HG02763 (cell line): ENCODE measurements around the gene SLC4A9.
"Not testable (repeated sequence)": the region's sequence is repeated elsewhere in the genome, so short reads cannot be mapped to it uniquely, and the experiment has no call there.

ENCODE experiments used
- ATAC-seq: cut with Tn5 transposase; IDR thresholded peaks from one replicate; pipeline ENCODE4 v1.9.1; 2021; ENCODE audit warnings: mild to moderate bottlenecking, moderate library complexity; ENCODE audit not compliant: unreplicated experiment

Gene SLC4A9

DNA sequence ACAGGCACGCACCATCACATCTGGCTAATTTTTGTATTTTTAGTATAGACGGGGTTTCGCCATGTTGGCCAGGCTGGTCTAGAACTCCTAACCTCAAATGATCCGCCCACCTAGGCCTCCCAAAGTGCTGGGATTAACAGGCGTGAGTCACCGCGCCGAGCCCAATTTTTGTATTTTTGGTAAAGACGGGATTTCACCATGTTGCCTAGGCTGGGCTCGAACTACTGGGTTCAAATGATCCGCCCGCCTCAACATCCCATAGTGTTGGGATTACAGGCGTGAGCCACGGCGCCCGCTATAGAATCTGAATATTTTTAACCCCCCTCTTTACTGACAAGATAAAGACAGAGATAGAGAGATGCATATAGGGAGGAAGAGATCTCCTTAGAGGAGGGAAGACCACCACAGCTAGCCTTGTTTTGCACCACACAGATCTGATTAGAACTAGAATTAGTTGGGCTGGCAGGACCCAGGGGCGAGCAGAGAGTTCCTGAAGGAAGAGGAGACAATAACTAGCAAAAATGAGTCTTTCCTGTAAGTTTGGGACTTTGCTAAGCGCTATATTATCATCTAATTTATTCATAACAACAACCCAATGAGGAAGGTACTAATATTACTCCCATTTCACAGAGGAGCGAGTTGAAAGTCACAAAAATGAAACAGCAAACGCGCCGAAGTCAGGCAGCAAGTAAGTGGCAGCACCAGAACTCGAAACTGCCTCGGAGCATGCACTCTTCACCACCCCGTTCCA, 40.2 kb downstream of the SLC4A9 start:
- no peak for ATAC-seq

DNA sequence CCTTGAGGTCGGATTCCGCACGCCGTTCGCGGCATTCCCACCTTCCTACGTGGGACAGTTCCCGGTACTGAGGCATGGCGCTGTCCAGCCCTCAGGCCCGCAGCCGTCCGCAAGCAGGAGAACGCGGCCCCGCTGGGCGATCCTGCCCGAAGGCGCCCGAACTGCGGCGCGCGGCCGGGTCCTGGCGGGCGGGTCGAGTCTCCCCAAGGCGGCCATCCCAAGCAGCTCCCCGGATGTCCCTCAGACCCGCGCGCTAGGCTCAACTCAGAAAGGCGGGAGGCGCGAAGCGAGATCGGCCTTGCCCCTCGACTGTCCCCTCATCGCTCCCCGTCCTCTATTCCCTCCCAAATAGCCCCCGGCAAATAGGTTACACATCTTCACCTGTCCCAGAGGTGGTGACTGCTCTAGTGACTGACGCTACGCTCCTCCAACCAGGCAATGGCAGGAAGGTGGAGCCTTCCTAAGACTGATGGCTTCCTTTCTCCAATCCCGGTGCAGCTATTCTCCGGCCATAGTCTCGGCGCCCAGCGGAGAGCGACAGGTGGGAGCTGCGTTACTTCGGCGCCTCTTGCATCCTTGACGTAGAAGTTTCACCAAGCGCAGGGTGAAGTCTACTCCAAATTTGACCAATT, 40.9 kb downstream of the SLC4A9 start:
- peak; percentile 64 for ATAC-seq

DNA sequence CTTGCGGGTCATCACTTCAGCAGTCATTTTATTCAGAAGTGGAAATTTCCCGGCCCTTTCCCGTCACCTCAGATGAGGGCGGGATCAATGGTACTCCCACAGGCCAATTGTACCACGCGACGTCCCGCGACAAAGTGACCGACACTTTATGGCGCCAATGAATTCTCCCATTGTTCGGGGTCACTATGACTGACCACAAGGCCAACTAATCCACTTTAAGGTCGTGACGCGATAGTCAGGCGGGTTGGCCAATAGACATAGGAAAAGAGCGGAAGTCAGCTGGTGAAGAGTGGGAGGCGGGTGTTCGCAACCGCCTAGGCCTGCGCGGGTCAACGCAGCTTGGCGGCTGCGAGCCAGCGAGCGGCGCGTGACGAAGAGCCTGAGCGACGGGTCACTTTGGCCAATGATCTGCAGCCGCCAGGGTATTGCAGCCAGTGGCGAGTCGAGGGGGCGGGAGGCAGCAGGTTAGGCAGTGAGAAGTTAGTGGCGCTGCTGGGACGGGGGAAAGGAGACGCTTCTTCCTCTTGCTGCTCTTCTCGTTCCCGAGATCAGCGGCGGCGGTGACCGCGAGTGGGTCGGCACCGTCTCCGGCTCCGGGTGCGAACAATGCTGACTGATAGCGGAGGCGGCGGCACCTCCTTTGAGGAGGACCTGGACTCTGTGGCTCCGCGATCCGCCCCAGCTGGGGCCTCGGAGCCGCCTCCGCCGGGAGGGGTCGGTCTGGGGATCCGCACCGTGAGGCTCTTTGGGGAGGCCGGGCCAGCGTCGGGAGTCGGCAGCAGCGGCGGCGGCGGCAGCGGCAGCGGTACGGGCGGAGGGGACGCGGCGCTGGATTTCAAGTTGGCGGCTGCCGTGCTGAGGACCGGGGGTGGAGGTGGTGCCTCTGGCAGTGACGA, 41.6 kb downstream of the SLC4A9 start, which contains the start of gene ANKHD1:
TSS of gene ANKHD1 (plus strand) at position 472 of the 896 bp plus-strand sequence. CDS start at position 607, 135 bp downstream.
- ATAC-seq, result peak; percentile 86

DNA sequence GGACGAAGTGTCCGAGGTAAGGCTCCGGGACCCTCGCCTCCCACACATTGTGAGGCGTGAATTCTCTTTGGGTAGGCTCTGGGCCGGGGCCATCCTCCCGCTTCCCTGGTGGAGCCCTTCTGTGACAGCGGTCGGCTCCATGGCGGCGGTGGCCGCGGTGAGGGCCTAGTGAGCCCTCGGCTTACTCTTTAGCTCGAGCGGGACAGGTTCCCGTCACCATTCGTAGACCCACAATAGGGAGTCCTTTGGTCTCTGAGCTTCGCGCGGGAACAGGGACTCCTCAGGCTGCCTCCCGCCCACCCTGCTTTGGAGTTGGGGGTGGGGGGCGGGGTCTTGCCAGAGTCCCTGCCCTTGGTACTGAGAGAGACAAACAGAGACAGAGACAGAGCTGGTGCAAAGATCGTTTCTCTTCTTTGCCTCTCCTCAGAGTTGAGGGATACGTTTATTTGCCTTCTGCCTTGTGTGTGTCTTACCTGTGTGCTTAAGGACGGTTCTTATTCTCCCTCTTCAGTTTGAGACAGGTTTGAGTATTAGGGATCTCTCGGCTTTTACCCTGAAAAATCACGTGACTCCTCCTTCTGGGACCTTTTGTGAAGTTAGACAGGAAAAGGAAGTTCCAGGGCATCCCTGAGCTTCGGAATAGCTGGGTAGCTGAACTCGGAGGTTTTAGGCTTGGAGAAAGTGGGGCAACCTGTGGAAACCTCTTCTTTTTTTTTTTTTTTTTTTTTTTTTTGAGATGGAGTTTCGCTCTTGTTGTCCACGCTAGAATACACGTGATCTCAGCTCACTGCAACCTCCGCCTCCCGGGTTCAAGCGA, 42.5 kb downstream of the SLC4A9 start:
- no peak for ATAC-seq

DNA sequence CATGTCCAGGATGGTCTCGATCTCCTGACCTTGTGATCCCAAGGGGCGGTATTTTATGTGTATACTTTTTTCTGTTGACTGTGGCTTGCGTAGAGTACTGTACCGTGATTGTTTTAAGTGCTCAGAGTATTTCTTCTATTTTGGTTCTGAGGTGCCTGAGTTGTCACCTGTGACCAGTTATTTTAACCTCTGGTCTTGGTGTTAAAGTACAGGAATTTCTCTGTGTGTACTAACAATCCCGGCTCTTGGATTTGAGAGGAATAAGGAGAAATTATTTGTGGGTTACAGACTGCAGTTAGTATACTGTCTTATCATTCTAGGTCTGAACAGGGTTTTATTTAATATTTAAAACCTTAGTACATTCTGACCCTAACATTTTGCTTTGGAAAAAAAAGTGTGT, 43.6 kb downstream of the SLC4A9 start:
- ATAC-seq, result no peak

DNA sequence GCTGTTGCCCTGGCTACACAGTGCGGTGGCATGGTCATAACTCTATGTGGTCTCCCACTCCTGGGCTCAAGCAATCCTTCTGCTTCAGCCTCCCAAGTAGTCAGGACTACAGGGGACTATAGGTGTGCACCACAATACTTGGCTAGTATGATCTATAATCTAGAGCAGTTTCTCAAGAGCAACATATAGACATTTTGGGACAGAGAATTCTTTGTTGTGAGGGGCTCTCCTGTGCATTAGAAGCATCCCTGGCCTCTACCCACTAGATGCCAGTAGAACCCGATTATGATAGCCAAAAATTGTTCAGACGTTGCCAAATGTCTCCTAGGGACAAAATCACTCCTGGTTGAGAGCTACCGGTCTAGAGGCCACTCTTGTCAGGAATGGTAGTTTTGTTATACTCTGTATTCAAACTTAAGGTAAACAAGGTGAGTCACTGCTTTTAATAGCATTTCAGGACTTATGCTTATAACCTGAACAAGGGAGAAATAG, 48.8 kb downstream of the SLC4A9 start:
- no peak for ATAC-seq

DNA sequence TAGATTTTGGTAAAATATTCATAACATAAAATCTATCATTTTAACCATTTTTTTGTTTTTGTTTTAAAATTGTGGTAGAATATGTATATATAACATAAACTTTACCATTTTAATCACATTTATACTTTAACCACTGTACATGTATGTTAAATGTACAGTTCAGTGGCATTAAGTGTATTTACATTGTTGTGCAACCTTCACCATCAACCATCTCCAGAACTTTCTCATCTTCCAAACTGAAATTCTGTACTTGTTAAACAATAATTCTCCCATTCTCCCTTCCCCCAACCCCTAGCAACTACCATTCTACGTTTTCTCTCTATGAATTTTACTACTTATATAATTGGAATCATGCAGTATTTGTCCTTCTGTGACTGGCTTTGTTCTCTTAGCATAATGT, 53.2 kb downstream of the SLC4A9 start:
- no peak for ATAC-seq

DNA sequence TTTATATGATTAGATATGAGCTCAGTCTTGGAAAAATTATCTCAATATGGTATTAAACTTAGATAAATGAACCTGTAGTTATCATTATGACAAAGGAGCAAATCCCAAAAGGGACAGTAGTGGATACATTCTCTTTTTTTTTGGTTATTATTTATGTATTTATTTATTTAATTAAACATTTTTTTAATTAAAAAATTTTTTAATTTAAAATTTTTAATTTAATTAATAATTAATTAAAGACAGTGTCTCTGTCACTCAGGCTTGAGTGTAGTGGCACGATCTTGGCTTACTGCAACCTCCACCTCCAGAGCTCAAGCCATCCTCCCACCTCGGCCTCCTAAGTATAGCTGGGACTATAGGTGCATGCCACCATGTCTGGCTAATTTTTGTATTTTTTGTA, 57.2 kb downstream of the SLC4A9 start:
- ATAC-seq, result no peak

DNA sequence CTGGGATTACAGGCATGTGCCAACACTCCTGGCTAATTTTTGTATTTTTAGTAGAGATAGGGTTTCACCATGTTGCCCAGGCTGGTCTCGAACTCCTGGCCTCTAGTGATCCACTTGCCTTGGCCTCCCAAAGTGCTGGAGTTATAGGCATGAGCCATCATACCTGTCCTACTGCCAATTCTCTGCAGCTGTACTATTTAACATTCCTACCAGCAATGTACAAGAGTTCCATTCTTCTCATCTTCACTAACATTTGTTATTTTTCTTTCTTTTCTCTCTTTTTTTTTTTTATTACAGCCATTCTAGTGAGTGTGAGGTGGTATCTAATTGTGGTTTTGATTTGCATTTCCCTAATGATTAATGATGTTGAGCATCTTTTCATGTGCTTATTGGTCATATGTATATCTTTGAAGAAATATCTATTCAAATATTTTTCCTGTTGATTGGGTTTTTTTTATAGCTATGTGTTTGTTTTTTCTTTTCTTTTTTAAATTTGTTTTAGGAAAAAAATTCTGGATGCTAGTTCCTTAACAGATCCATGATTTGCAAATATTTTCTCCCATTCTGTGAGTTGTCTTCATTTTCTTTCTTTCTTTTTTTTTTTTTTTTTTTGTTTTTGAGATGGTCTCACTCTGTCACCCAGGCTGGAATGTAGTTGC, 59.0 kb downstream of the SLC4A9 start:
- ATAC-seq, result no peak

DNA sequence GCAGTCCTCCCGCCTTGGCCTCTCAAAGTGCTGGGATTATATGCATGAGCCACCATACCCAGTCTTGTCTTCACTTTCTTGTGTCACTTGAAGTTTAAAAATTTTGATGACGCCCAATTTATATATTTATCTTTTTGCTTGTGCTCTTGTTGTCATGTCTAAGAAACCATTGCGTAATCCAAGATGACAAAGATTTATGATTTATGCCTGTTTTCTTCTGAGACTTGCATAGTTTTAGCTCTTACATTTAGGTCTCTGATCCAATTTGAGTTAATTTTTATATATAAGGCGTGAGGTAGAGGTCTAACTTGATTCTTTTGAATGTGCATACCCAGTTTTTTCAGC, 60.2 kb downstream of the SLC4A9 start:
- no peak for ATAC-seq

DNA sequence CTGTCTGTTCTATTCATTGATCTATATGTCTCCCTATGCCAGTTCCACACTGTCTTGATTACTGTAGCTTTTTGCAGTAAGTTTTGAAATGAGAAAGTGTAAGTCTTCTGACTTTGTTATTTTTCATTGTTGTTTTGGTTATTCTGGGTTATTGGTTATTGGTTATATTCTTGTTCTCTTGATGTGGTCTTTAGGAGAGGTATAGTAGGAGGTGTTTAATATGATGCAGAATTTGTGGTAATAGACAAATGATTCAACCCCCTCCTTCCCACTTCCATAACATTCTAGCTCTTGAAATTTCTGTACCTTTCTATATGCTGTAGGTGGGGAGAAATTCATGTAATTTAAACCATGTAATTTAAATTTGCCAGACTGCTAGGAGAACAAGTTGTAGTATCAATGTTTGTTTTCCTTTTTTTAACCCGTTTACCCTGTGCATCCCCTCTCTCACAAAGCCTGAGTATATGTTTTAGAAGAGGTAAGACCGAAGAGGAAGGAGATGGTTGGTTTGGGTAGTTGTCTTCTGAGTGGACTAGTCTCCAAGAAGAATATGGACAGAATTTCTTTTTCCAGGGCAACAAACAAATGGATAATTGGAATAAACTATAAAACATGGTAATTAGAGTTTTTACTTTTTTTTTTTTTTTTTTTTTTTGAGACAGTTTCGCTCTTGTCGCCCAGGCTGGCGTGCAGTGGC, 60.8 kb downstream of the SLC4A9 start:
- no peak for ATAC-seq

DNA sequence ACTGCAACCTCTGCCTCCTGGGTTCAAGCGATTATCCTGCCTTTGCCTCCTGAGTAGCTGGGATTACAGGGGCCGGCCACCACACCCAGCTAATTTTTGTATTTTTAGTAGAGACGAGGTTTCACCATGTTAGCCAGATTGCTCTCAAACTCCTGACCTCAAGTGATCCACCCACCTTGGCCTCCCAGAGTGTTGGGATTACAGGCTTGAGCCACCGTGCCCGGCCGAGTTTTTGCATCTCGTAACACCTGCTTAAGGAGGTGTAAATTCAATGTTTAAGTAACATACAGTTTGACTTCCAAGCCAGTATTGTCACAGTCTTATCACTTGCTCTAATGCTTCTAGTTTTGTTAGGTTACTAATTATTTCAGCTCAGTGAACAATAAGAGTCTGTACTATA, 61.4 kb downstream of the SLC4A9 start:
- ATAC-seq, result not testable (repeated sequence)

DNA sequence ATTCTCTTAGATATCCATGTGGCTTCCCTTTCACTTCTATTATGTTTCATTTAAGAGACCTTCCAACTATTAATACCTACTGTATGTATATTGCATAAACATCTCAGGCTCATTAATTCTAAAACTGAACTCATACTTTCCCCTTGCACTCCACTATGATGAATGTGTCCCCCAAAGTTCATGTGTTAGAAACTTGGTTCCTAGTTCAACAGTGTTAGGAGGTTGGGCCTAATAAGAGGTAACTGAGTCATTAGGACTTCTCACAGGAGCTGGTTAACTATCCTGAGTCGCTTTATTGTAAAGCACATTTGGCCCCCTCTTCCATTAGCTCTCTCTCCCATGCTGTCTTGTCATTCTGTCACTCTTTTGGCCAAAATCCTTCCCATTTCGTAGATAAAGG, 63.6 kb downstream of the SLC4A9 start:
- ATAC-seq, result no peak

DNA sequence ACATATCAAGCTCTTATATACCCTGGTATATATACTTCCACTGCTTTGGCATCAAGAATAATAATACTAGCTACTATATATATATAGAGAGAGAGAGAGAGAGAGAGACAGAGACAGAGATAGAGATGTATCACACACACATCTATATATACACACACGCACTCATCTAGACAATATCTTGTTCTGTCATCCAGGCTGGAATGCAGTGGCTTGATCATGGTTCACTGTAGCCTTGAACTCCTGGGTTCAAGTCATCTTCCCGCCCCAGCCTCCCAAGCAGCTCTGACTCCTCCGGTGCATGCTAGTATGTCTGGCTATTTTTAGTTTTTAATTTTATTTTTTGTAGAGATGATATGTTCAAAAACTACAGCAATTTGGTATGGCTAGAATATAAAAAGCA, 64.1 kb downstream of the SLC4A9 start:
- ATAC-seq, result no peak
